ENCODE results near the gene OR6K3.
"Not testable (repeated sequence)": the region's sequence is repeated elsewhere in the genome, so short reads cannot be mapped to it uniquely, and the experiment has no call there.

The OR6K3 gene

DNA sequence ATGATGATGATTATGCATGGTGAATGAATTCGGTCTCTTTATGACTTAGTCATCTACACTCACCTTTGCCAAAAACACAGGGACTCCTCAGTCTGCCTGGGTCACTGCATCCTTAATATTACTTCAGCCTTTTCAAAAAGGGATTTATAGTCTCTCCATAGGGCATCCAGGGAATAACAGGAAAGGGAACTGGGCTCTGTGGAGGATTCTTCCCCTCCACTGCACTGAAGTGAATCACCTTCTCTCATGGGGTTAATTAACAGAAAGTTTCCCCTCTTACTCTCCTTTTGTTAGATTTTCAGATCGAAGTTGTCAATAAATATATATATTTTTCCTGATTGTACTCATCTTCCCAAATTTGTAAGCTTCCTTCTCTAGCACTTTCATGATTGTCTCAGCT is at the start of gene OR6K3:
Gene OR6K3 (minus strand): TSS at position 101 of the 400 bp plus-strand sequence. CDS start 2,605 bp downstream, outside the sequence.
- DNase-seq = no peak

- no peak for DNase-seq
These were observed 33.9 kb upstream of the OR6K3 start, which contains the start of gene OR6K6 for GRCh38 chr1:158754420-158754819. TSS of gene OR6K6 (plus strand) at chr1:158754720. CDS start at chr1:158754888, 168 bp downstream.

DNA sequence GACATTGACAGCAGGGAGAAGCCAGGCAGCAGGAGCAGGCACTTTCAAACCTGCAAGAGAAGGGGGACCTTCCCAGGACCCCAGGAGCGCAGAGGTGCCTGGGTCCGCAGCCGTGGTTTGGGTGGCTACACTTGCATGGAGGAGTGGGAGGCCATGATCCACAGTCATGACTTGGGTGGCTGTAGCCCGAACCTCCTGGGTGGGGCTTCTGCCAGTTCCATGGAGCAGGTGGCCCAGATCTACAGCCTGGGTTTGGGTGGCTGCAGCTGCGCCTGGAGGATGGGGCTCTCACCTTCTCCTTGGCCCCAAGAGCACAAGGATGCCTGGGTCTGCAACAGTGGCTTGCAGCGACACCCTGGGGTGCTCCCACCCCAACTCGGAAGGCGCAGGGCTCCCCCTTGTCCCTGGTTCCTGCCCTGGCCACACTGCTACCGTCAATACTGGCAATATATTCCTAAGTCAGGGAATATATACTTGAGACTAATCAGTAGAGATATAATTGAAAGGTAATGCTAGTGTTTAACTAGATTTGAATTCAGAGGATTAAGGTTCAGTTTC is 31.7 kb upstream of the OR6K3 start:
- no peak for DNase-seq

- DNase-seq = no peak
These were observed 15.3 kb upstream of the OR6K3 start for GRCh38 chr1:158735848-158736247.

GRCh38 chr1:158732524-158732923 is 12.0 kb upstream of the OR6K3 start:
- DNase-seq = no peak

DNA sequence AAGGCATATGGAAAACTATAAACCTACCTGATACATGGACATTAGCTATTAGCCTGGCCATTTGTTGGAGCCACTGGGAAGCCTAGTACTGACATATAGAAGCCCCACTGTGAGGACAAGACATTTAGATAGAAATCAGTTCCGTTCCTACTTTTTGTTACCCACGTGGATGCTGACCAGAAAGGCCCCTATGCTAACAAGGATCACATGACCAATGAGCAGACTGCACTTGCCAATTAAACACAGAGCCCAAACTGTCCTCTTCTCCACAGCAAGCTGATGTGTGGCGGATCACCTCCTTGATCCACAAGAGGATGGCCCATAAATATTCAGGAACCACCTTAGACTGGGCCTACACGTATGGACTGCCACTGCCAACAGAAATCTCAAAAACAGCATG is 11.2 kb upstream of the OR6K3 start:
- DNase-seq = no peak

- no peak for DNase-seq
These were observed 9.9 kb upstream of the OR6K3 start for GRCh38 chr1:158730453-158730852.

- no peak for DNase-seq
These were observed 8.1 kb upstream of the OR6K3 start for GRCh38 chr1:158728510-158729225.

DNA sequence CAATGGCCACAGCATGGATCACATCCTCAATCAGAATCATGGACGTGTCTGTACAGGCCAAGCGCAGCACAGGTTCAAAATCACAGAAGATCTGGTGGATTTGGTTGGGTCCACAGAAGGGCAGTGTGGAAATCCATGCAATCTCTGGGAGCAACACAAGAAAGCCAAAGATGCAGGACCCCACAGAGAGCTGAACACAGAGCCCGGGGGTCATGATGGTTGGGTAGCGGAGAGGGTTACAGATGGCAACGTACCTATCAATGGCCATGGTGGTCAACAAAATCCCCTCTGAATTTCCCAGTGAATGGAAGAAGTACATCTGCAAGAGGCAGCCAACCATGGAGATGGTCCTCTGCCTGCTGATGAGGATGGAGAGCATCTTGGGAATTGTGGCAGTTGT is 3.9 kb upstream of the OR6K3 start:
- DNase-seq = no peak

DNA sequence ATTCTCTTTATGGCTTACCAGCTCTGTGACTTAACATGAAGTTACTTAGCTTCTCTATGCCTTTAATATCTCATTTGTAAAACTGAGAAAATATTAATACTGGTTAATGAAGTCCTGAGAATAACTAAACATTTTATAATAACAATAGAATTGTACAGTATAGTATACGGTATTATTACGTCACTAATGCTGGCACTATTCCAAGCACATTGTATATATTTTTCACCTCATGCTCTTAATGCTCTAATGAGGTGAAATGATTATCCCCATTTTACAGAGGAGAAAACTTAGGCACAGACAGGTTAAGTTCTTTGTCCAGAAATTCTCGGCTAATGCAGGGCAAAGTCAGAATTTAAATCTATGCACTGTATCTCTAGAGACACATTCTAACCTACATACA is 856 bp downstream of the OR6K3 start:
- DNase-seq = no peak

DNA sequence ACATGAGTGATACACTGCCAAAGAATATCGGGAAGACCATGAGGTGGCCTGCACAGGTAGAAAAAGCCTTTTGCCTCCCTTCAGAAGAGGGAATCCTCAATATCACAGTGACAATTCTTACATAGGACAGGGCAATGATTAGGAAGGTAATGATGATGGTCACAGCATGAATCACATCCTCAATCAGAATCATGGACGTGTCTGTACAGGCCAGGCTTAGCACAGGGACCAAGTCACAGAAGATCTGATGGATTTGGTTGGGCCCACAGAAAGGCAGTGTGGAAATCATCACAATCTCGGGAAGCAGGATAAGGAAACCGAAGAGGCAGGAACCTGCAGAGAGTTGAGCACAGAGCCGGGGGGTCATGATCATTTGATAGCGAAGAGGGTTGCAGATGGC is 3.2 kb downstream of the OR6K3 start:
- DNase-seq = no peak

- DNase-seq = no peak
These were observed 4.2 kb downstream of the OR6K3 start for GRCh38 chr1:158716335-158716734.

DNA sequence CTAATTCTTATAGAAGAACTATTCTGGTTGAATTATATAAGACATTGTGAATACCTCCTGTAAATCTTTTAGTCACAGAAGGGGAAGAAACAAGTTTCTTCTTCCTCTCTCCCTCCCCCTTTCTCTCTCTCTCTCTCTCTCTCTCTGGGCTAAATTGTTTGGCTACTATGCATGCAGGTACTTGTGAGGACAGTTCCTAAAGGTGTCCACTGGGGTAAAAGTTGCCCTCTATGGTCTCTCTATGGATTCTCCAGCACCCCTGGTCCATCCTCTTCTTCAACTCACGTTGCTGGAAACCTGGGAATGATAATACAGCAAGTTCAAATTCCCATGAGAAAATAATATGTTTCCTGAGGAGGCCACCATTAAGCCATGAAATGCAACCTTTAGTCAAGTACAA is 5.8 kb downstream of the OR6K3 start:
- DNase-seq = no peak

DNA sequence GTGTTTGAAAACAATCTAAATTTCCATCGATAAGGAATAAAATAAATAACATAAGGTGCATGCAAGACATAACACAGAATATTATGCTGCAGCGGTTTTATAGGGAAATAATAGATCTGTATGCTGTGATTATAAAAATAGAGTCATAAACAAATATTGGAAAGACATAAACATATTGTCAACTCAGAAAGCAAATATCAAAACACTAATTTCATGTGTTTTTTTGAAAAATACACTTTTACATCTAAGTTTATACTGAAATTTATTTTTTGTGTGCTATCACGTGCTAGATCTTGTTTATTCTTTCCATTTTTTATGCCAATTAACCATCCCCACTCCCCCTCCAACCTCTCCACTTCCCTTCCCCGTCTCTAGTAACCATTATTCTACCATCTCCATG is 9.4 kb downstream of the OR6K3 start:
- no peak for DNase-seq

DNA sequence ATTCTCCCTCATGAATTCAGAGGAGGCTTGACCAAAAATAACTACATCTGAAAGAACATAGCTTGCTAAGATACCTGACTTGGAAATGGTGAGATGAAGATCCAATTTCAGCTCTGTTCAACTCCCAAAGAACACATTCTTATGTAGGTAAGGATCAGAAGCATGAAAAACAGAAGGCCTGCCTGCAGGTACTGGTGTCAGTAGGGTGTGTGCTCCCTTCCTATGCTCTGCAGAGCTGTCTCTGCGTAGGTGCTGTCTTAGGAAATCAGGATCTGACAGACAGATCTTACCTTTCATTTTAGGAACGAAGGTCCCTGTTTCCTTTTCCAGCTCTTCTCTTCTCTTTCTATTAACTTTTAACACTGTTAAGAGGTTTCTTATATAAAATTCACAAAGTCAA is 14.4 kb downstream of the OR6K3 start:
- DNase-seq = no peak

DNA sequence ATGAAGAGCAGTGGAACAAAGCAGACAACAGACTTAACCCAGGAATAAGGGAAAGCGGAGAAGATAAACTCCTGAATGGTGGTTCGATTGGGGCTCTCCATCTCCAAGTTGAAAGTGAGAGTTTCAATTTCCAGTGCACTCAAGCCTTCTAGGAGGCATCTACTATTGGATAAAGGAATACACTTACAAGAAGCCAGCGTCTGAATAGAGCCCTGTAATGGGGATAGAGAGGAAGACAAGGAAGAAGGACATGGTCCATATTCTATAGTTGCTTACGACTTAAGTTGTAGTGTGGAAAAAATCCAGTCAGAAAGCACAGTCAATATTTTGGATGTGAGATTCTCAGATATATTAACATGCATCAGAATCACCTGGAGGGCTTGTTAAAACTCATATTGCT is 20.0 kb downstream of the OR6K3 start, which contains the start of gene OR6K2:
Gene OR6K2 (minus strand): TSS at position 101 of the 400 bp plus-strand sequence. CDS start 0 bp downstream, at position 101.
- DNase-seq = no peak

DNA sequence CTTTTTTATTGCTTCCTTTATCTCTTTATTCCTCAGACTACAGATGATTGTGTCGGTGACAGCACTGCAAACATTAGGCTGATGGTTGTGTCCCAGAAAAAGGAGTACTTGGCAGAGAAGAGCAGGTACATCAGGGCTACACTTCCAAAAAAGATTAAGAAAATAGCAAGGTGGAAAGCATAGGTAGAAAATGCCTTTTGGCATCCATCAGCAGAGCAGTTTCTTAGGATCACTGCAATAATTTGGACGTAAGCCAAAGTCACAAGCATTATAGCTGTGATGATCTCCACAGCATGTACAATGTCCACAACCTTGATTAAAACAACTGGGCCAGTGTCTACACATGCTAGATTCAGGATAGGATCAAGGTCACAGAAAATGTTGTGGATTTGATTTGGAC is 25.9 kb downstream of the OR6K3 start:
- no peak for DNase-seq

- DNase-seq = no peak
These were observed 28.2 kb downstream of the OR6K3 start for GRCh38 chr1:158692356-158692755.

- DNase-seq = no peak
These were observed 28.6 kb downstream of the OR6K3 start for GRCh38 chr1:158691907-158692306.

DNA sequence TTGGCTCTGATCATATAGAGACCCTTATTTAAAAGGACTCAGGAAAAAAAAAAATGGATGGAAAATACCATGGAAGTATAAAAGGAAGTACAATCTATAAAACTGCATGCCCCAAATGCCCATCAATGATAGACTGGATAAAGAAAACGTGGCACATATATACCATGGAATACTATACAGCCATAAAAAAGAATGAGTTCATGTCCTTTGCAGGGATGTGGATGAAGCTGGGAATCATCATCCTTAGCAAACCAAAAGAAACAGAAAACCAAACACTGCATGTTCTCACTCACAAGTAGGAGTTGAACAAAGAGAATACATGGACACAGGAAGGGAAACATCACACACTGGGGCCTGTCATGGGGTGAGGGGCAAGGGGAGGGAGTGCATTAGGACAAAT is 29.4 kb downstream of the OR6K3 start:
- not testable (repeated sequence) for DNase-seq

DNA sequence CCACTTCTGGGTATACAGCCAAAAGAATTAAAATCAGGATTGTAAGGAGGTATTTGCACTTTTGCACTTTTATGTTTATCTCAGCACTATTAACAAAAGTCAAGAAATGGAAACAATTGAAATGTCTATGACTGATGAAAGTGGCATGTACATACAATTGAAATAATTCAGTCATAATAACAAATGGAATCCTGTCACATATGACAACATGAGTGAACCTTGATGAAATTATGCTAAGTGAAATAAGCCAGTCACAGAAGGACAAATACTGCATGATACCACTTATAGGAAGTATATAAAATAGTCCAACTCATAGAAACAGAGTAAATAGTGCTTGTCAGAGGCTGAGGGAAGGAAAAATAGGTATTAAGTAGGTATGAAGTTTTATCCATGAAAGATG is 30.6 kb downstream of the OR6K3 start:
- DNase-seq = no peak

DNA sequence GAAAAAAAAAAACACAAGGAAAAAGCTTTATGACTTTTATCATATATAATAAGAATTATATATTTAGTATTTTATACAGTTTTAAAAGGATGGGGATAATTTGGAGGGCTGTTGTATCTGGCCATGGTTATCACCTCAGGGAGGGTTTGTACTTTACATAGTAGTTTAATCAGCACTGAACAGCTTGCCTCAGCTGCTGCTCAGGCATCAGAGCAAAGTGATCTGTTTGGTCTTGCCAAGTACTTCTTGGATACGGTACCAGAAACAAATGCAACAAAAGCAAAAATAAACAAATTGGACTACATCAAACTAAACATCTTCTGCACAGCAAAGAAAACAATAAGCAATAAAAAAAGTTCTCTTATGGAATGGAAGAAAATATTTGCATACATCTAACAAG is 31.4 kb downstream of the OR6K3 start:
- DNase-seq = no peak

GRCh38 chr1:158688343-158688742 is 32.2 kb downstream of the OR6K3 start:
- not testable (repeated sequence) for DNase-seq

DNA sequence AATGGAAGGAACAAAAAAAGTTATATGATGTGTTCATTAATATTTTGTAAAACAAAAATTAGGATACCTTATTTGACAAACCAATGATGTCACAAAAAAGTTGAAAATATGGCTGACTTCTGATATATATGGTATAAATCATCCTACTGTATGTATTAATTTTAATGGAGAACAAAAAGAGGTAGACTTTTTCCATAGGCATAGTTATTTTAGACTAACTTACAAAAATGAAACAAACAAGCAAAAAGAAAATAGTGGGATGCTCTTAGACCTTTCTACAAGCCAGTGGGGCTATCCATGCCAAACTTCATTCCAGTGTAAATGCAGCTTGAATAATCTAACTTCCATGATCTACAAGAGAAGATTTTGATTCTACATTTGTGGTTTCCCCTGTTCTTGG is 33.5 kb downstream of the OR6K3 start:
- no peak for DNase-seq

All from NCI-H345 (cell line).